GM19328 (cell line): ENCODE data around the gene ATP2C2.
"Not testable (repeated sequence)": the region's sequence is repeated elsewhere in the genome, so short reads cannot be mapped to it uniquely, and the experiment has no call there.

Experiments used
- ATAC-seq: cut with Tn5 transposase; IDR thresholded peaks from one replicate; pipeline ENCODE4 v1.9.1; 2021; ENCODE audit warnings: mild to moderate bottlenecking, moderate library complexity; ENCODE audit not compliant: unreplicated experiment

ATP2C2 gene

GRCh38 chr16:84391151-84392030 lies 23.1 kb downstream of the ATP2C2 start:
- ATAC-seq = no peak

- ATAC-seq = no peak
These were observed 23.7 kb downstream of the ATP2C2 start for GRCh38 chr16:84392031-84392360.

- ATAC-seq = not testable (repeated sequence)
These were observed 27.7 kb downstream of the ATP2C2 start for GRCh38 chr16:84396082-84396481.

- ATAC-seq = no peak
These were observed 28.2 kb downstream of the ATP2C2 start for GRCh38 chr16:84396537-84397008.

GRCh38 chr16:84397090-84397489 lies 28.8 kb downstream of the ATP2C2 start:
- ATAC-seq = no peak

GRCh38 chr16:84398701-84399100 lies 30.4 kb downstream of the ATP2C2 start:
- ATAC-seq = no peak

- ATAC-seq = not testable (repeated sequence)
These were observed 31.6 kb downstream of the ATP2C2 start for GRCh38 chr16:84399912-84400311.

- ATAC-seq = not testable (repeated sequence)
These were observed 35.1 kb downstream of the ATP2C2 start for GRCh38 chr16:84403435-84403834.

- ATAC-seq = no peak
These were observed 36.0 kb downstream of the ATP2C2 start for GRCh38 chr16:84404324-84404723.

- no peak for ATAC-seq
These were observed 36.8 kb downstream of the ATP2C2 start for GRCh38 chr16:84404936-84405639.

- ATAC-seq = no peak
These were observed 37.9 kb downstream of the ATP2C2 start for GRCh38 chr16:84406006-84406963.

- no peak for ATAC-seq
These were observed 39.4 kb downstream of the ATP2C2 start for GRCh38 chr16:84407588-84408313.

- ATAC-seq = no peak
These were observed 40.0 kb downstream of the ATP2C2 start for GRCh38 chr16:84408314-84408690.

- no peak for ATAC-seq
These were observed 40.5 kb downstream of the ATP2C2 start for GRCh38 chr16:84408856-84409255.

- ATAC-seq = no peak
These were observed 42.2 kb downstream of the ATP2C2 start for GRCh38 chr16:84410361-84411138.

- ATAC-seq = no peak
These were observed 43.4 kb downstream of the ATP2C2 start for GRCh38 chr16:84411768-84412167.

- no peak for ATAC-seq
These were observed 43.9 kb downstream of the ATP2C2 start for GRCh38 chr16:84412262-84412661.

- ATAC-seq = no peak
These were observed 45.1 kb downstream of the ATP2C2 start for GRCh38 chr16:84413244-84414004.

- no peak for ATAC-seq
These were observed 46.5 kb downstream of the ATP2C2 start for GRCh38 chr16:84414789-84415326.
